GM12801 (cell line): ENCODE measurements around the gene ANXA1.

ENCODE experiments used
- CTCF ChIP-seq: IDR thresholded peaks from one replicate; pipeline ENCODE4 v1.5.1; 2011; ENCODE audit warnings: control low read depth; ENCODE audit not compliant: insufficient read length; ENCODE audit errors: extremely low read depth

The ANXA1 gene

GRCh38 chr9:73118286-73118685 is 33.4 kb upstream of the ANXA1 start:
- no peak for TF ChIP-seq CTCF

DNA sequence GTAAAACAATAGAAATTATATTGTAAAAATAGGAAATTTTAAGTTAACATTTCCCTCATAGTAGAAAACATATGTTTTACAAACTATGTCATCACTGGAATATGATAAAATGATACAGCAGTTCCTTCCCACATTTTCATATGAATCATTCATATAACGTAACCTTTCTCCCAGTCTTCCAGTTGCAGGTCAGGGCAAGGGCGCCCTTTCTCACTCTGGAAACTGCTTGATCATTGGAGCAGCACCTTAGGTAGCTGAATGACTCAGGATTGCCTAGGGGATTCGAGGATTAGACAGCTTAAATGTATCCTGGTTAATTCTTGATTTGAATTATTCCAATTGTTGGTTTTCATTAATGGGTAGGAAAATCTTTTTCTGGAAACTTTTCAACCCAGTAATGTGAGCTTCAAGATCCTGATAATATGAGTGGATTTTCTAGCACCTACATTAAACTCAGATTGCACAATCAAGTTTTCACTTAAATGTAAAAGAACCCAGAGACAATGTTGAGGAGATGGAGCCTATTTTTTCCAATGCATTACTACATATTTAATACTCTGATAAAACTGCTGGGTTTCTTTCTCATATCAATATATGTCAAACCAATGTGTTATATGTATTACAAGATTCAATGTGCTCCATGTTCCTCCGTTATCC is 32.6 kb upstream of the ANXA1 start:
- no peak for TF ChIP-seq CTCF

- TF ChIP-seq CTCF = no peak
These were observed 30.2 kb upstream of the ANXA1 start for GRCh38 chr9:73121375-73121935.

DNA sequence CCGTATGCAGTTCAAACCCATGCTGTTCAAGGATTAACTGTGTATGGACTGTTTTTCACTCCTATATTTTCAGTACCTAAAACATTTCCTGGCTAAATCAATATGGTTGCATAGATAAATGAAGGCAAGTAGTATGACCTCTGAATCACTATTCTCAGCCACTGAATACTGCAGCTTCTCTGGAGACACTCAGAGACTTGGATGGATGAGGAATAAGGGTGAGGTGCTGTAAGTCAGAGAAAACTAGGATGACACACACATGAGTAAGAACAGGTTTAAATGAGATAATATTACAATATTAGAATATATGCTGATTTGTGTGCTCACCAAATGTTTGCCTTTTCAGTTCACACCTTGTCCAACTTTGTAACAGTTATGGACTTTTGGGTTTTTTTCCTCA is 26.0 kb upstream of the ANXA1 start:
- TF ChIP-seq CTCF = no peak

DNA sequence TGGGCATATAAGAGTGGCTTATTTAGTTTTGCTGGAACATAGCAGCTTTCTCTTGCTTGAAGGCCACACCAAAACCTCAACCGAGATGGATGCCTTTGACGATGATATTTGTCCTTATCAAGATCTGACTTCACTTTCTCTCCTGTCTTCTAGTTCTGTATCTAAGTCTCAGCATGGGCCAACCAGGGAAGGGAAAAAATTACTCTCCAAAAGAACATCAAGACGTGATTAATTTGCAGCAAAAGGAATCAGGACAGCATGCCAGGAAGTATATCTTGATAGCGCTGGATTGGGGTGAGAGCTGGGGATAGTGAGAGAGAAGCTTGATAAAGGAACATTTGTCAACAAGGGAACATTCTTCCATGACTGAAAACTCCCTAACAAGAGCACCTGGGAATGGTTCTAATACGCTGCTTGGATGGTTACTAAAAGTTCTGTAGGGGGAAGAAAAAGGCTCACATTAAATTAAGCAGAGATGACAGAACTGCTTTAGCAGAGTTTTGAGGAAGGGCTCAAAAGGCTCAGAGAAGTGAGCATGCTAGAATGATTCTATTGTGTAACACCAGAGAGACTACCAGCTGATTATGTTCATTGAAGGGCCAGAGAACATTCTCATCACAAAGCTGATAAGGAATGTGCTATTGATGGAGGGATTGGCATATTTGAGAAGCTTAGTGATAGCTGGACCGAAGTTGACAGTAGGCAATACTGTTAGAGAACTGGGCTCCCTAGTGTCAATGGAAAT is 21.6 kb upstream of the ANXA1 start:
- no peak for TF ChIP-seq CTCF

DNA sequence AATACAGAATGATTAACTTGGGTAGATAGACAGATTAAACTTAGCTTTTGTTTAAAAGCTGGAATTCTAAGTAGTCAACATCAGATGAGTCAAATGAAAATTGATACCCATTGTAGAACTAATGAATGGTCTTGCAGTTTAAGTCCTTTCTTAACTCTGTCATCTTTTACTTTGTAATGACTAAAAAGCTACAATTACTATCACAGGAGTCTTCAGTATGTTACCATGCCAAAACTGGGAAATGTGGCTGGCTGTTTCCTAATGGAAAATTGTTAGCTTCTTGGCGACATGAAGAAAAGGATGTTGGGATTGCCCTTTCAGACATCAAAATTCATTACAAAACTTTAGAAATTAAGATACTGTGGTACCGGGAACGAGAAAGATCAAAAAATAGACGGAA is 20.2 kb upstream of the ANXA1 start:
- no peak for TF ChIP-seq CTCF

DNA sequence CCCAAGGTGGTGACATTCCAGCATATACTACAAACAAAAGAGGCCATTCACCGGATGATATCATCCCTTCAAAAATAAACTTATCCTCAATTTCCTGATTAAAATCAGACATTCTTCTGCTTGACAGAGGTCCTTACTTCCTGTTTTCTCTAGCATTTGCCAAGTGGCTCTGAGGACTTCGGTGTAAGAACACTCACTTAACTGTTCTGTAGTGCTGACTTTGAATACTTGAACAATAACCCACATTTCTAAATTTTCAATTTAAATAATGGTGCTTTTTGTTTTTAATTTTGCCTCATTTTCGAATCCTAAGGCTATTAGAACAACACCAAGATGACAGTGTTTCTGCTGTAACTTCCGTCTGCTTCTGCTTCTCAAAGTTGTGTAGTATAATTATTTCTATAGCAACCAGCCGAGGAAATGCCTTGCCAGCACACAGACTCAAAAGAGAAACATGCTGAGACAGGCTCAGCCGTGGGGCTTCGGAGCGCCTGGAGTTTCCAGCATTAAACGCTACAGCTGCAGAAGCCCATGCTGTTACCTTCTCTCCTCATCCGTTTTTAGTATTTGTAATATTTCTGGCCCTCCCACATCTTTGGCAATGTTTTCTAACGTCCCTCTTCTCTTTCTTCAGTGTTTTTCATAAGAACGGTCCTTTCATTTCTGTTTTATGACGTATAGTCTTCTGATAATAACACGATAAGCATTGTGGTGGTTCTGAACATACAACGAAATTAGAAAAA is 19.5 kb upstream of the ANXA1 start:
- no peak for TF ChIP-seq CTCF
